ENCODE data around the gene PRG3. TPM values are rescaled to one million over a fixed set of nuclear protein-coding genes. Genes with fewer than 3 reads are reported as not detected.

The PRG3 gene
- total and polyA plus RNA-seq, 9 of the 15 experiments (the other 6 are each of a cell fraction or from before 2014, with no cell fraction given) = 0.18 to 0.55 (median 0.38) TPM; not detected in 6

- no peak overlapping the region for H3K4me3 ChIP-seq
- in situ Hi-C loops (cut with MboI) = no loop called here
- no peak for FAIRE-seq
- intact Hi-C loops (cut with micrococcal nuclease) = no loop called here
- ChIA-PET POLR2A (no interaction called here), CTCF (ENCODE audit: low intra/inter-chr PET ratio) (no interaction called here)
- H4K20me1 ChIP-seq (replicated peaks; ENCODE audit: control insufficient read depth, insufficient read depth, low read length) = peaks cover 13% of the 10 kb centered on the region
- peaks cover 43% of the 10 kb centered on the region for H3K79me2 ChIP-seq (ENCODE audit: control insufficient read depth, insufficient read depth, low read length)
- peaks cover 0 to 3% of the 10 kb centered on the region in 2 experiments; a peak in 3 of 5 replicates for H3K4me1 ChIP-seq (replicated peaks in 1 of 2; ENCODE audit: control insufficient read depth in 2 of 2, insufficient read depth in 2 of 2, low read length in 2 of 2)
- no peak overlapping the region for H3K4me2 ChIP-seq (ENCODE audit: insufficient read depth, low read length)
- 82% methylated on average over 4 of the region's 4 CpGs for WGBS (ENCODE audit: insufficient coverage, low coverage, missing lambda C conversion rate)
- peaks cover 98% of the 10 kb centered on the region for H3K36me3 ChIP-seq (ENCODE audit: control insufficient read depth, insufficient read depth, low read length)
- 0 out of 2 replicates have a peak, but pooled peaks have one; percentile 9 for TF ChIP-seq RBFOX2 (IDR thresholded peaks at IDR 0.05; ENCODE audit: low read depth, low read length)
- 0 out of 2 replicates have a peak, but pooled peaks have one; percentile 30 for TF ChIP-seq SUPT5H (IDR thresholded peaks at IDR 0.05)
- TF ChIP-seq POLR2A (conservative IDR thresholded peaks at IDR 0.05) = 0 out of 2 replicates have a peak, but pooled peaks have one; percentile 25
- no peak for TF ChIP-seq NEUROD1 (IDR thresholded peaks at IDR 0.05; ENCODE audit: borderline replicate concordance, low read depth, low read length, partially characterized antibody)
- no TSS peak for BruUV-seq (replicated peaks)
- no peak overlapping the region for H2AFZ ChIP-seq (ENCODE audit: low read depth, low read length)
- H3K9me3 ChIP-seq (replicated peaks; ENCODE audit: control insufficient read depth, insufficient read depth, low read depth, low read length) = no peaks in the 10 kb centered on the region
- no peak overlapping the region for H3K9ac ChIP-seq (ENCODE audit: insufficient read depth in 1 of 2, low read depth in 2 of 2, low read length in 2 of 2)
- peak; percentile 17; the same call in 1 of the 3 replicates for ATAC-seq
- no peaks in the 10 kb centered on the region for H3K27me3 ChIP-seq (ENCODE audit: control insufficient read depth in 2 of 2, insufficient read depth in 2 of 2, low read length in 2 of 2)
- no peak overlapping the region for H3K27ac ChIP-seq (ENCODE audit: extremely low read depth, low read depth, low read length)
- H3K9me1 ChIP-seq (ENCODE audit: control insufficient read depth, insufficient read depth, low read length) = no peaks in the 10 kb centered on the region
- DNase-seq (ENCODE audit: extremely low read depth in 1 of 4, low spot score in 3 of 4) = no peak
Measured at GRCh38 chr11:57413681-57414080, 32.7 kb upstream of the PRG3 start.

GRCh38 chr11:57410287-57410686 lies 29.3 kb upstream of the PRG3 start:
- H3K27me3 ChIP-seq (ENCODE audit: control insufficient read depth in 2 of 2, insufficient read depth in 2 of 2, low read length in 2 of 2) = no peaks in the 10 kb centered on the region
- intact Hi-C loops (cut with micrococcal nuclease) (no loop called here), in situ Hi-C loops (cut with MboI) (no loop called here)
- ATAC-seq = no peak
- H3K9me3 ChIP-seq (replicated peaks; ENCODE audit: control insufficient read depth, insufficient read depth, low read depth, low read length) = no peaks in the 10 kb centered on the region
- POLR2A ChIA-PET = no interaction called here
- no peak overlapping the region for H3K9ac ChIP-seq (ENCODE audit: insufficient read depth in 1 of 2, low read depth in 2 of 2, low read length in 2 of 2)
- H3K79me2 ChIP-seq (ENCODE audit: control insufficient read depth, insufficient read depth, low read length) = peaks cover 14% of the 10 kb centered on the region; the same call in 2 of the 3 replicates
- H3K36me3 ChIP-seq (ENCODE audit: control insufficient read depth, insufficient read depth, low read length) = peaks cover 95% of the 10 kb centered on the region
- no peak overlapping the region for H3K4me2 ChIP-seq (ENCODE audit: insufficient read depth, low read length)
- no peak overlapping the region for H3K4me3 ChIP-seq
- TF ChIP-seq EGR1 (conservative IDR thresholded peaks at IDR 0.05) = no peak
- CTCF ChIA-PET (ENCODE audit: low intra/inter-chr PET ratio) = no interaction called here
- no peak overlapping the region for H2AFZ ChIP-seq (ENCODE audit: low read depth, low read length)
- peaks cover 4% of the 10 kb centered on the region for H4K20me1 ChIP-seq (replicated peaks; ENCODE audit: control insufficient read depth, insufficient read depth, low read length)
- no TSS peak for BruUV-seq (replicated peaks)
- H3K4me1 ChIP-seq (replicated peaks in 1 of 2; ENCODE audit: control insufficient read depth in 2 of 2, insufficient read depth in 2 of 2, low read length in 2 of 2) = peaks cover 3 to 8% of the 10 kb centered on the region in 2 experiments; a peak in 4 of 5 replicates
- no peaks in the 10 kb centered on the region for H3K9me1 ChIP-seq (ENCODE audit: control insufficient read depth, insufficient read depth, low read length)
- no peak for DNase-seq (ENCODE audit: extremely low read depth in 1 of 4, low spot score in 3 of 4)
- no peak for FAIRE-seq
- no peak overlapping the region for H3K27ac ChIP-seq (ENCODE audit: extremely low read depth, low read depth, low read length)

Data from K562 (cell line).